Smooth muscle cell (in vitro differentiated cells): Measurements from ENCODE around the gene APPL1. TPM values are rescaled to one million over a fixed set of nuclear protein-coding genes. Genes with fewer than 3 reads are reported as not detected.
A peak's percentile ranks its signal among the peaks of the same experiment; 100 is the strongest.

Source experiments
- DNase-seq: peaks from one replicate; lab custom pipeline; 2025; ENCODE audit not compliant: unreplicated experiment; lab: John Stamatoyannopoulos, UW
- H2AFZ ChIP-seq: fragments of 200-600 bp; sonication (generic); 2 replicates; pipeline ENCODE4 v1.6.0; 2016; ENCODE audit warnings: antibody characterized with exemption, low read depth, mild to moderate bottlenecking
- H3F3A ChIP-seq: fragments of 200-600 bp; sonication (generic); 2 replicates; pipeline ENCODE4 v1.6.0; 2017; ENCODE audit warnings: antibody characterized with exemption, low read depth
- H3K27ac ChIP-seq: fragments of 200-600 bp; sonication (generic); 2 replicates; pipeline ENCODE4 v1.5.1; 2016; ENCODE audit warnings: low read depth, mild to moderate bottlenecking
- H3K27me3 ChIP-seq: fragments of 200-600 bp; sonication (generic); 2 replicates; pipeline ENCODE4 v1.6.1; 2016; ENCODE audit warnings: low read depth, mild to moderate bottlenecking
- H3K36me3 ChIP-seq: fragments of 200-600 bp; sonication (generic); 2 replicates; pipeline ENCODE4 v1.5.1; 2016; ENCODE audit warnings: low read depth
- H3K4me1 ChIP-seq: fragments of 200-600 bp; sonication (generic); 2 replicates; pipeline ENCODE4 v1.5.1; 2016; ENCODE audit warnings: low read depth
- H3K4me2 ChIP-seq: fragments of 200-600 bp; sonication (generic); 2 replicates; pipeline ENCODE4 v1.6.0; 2016; ENCODE audit warnings: mild to moderate bottlenecking
- H3K4me3 ChIP-seq: fragments of 200-600 bp; sonication (generic); 2 replicates; pipeline ENCODE4 v1.5.1; 2016; ENCODE audit warnings: mild to moderate bottlenecking
- H3K79me2 ChIP-seq: fragments of 200-600 bp; sonication (generic); 2 replicates; pipeline ENCODE4 v1.6.0; 2016; ENCODE audit warnings: low read depth, mild to moderate bottlenecking
- H3K9ac ChIP-seq: fragments of 200-600 bp; sonication (generic); 2 replicates; pipeline ENCODE4 v1.6.0; 2016; ENCODE audit warnings: low read depth
- H3K9me3 ChIP-seq: fragments of 200-600 bp; sonication (generic); replicated peaks from 2 replicates; pipeline ENCODE4 v1.5.1; 2016; ENCODE audit warnings: low read depth
- H4K20me1 ChIP-seq: fragments of 200-600 bp; sonication (generic); 2 replicates; pipeline ENCODE4 v1.6.0; 2016; ENCODE audit warnings: low read depth
- CTCF ChIP-seq: fragments of 200-600 bp; sonication (generic); IDR thresholded peaks from 2 replicates; pipeline ENCODE4 v1.5.1; 2017; ENCODE audit warnings: borderline replicate concordance, mild to moderate bottlenecking, antibody characterized with exemption; ENCODE audit not compliant: insufficient read depth, poor library complexity, severe bottlenecking
- WGBS: methylation state at CpG from one replicate; pipeline ENCODE4 v1.1.7; 2016; ENCODE audit warnings: low lambda C conversion rate; 5-methylcytosine and 5-hydroxymethylcytosine counted together
- polyA plus RNA-seq: library from polyadenylated mRNA; unstranded; fragments of >200 nt; fragmentation: Nextera tagmentation; extraction: Ambion mirVana; gene quantifications from 2 replicates; pipeline ENCODE4 v1.2.1, GENCODE V29; 2016
- total RNA-seq: library from RNA; depleted of rRNA; stranded (reverse); fragments of >200 nt; gene quantifications from 2 replicates; pipeline ENCODE4 v1.2.3, GENCODE V29; 2014

The APPL1 gene
- total RNA-seq (30.2 and 38.0 TPM in 2 replicates), polyA plus RNA-seq (23.1 and 38.4 TPM in 2 replicates)

- peak within 1 kb of the TSS; percentile 91 for H3K27ac ChIP-seq
- H3K36me3 ChIP-seq: no peaks in the 10 kb centered on the region
- peak within 1 kb of the TSS; percentile 78 for H3K9ac ChIP-seq
- TF ChIP-seq CTCF: no peak
- peak within 1 kb of the TSS; percentile 92 for H2AFZ ChIP-seq
- no peaks in the 10 kb centered on the region for H3K27me3 ChIP-seq
- DNase-seq: peak; percentile 77
- H3K4me1 ChIP-seq: peaks cover 23% of the 10 kb centered on the region
- H3F3A ChIP-seq: peaks cover 12% of the 10 kb centered on the region
- WGBS: under 1% methylated on average over 59 of the region's 71 CpGs
- peak within 1 kb of the TSS; percentile 78 for H3K4me3 ChIP-seq
- H3K9me3 ChIP-seq: no peaks in the 10 kb centered on the region
- peaks cover 42% of the 10 kb centered on the region for H4K20me1 ChIP-seq
- H3K4me2 ChIP-seq: peak within 1 kb of the TSS; percentile 88
- peaks cover 27% of the 10 kb centered on the region for H3K79me2 ChIP-seq
Observed at GRCh38 chr3:57227204-57227929, at the start of gene APPL1. Gene APPL1, plus strand, starts transcription at chr3:57227729. Its CDS starts 155 bp downstream, at chr3:57227884.

- Histone ChIP-seq H3K4me1 (peaks cover 13% of the 10 kb centered on the region), H3K27ac (no peak overlapping the region), H3K9ac (no peak overlapping the region), H3K4me3 (no peak overlapping the region), H3K79me2 (no peaks in the 10 kb centered on the region), H3K27me3 (peaks cover 7% of the 10 kb centered on the region), H2AFZ (no peak overlapping the region), H3K36me3 (no peaks in the 10 kb centered on the region), H3K4me2 (no peak overlapping the region), H4K20me1 (no peaks in the 10 kb centered on the region), H3F3A (no peaks in the 10 kb centered on the region), H3K9me3 (no peaks in the 10 kb centered on the region)
- no peak for DNase-seq
- TF ChIP-seq CTCF: peak; percentile 36
- WGBS: 88% methylated on average over 5 of the region's 5 CpGs
Observed at GRCh38 chr3:57179580-57180410, 47.7 kb upstream of the APPL1 start.

GRCh38 chr3:57184526-57184925, 43.0 kb upstream of the APPL1 start:
- TF ChIP-seq CTCF: no peak
- Histone ChIP-seq H3K36me3 (no peaks in the 10 kb centered on the region), H3K27me3 (no peaks in the 10 kb centered on the region), H4K20me1 (no peaks in the 10 kb centered on the region), H3K79me2 (no peaks in the 10 kb centered on the region), H3K4me1 (peaks cover 16% of the 10 kb centered on the region), H3K4me2 (peak overlapping the region; percentile 67), H2AFZ (peak overlapping the region; percentile 9), H3K9me3 (no peaks in the 10 kb centered on the region), H3K4me3 (no peak overlapping the region), H3F3A (no peaks in the 10 kb centered on the region), H3K9ac (no peak overlapping the region), H3K27ac (no peak overlapping the region)
- 21% methylated on average over 6 of the region's 6 CpGs for WGBS
- no peak for DNase-seq
